Measurements from ENCODE around the gene CDH23. TPM values are rescaled to one million over a fixed set of nuclear protein-coding genes. Genes with fewer than 3 reads are reported as not detected.

The CDH23 gene
- total RNA-seq, 1 donor from 2014 or later = not detected

DNA sequence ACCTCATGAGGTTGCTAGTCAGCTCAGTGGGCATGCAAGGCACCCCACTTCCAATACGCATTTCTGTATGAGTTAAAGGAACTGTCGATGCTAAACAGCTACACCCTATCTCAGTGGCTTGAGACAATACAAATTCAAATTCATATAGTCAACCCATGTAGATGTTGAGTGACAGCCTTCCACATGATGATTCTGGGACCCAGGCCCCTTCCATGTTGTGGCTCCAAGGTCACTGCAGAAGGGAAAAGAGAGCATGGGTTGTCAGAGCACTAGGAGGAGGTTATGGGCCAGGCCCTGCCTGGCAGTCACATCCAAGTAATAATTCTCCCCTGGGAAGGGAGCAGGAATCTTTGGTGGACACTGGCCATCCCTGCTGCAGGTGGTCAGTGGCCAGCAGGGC lies 294.7 kb downstream of the CDH23 start:
- Histone ChIP-seq H3K27me3 (ENCODE audit: control insufficient read depth, insufficient read depth, low read length) (no peaks in the 10 kb centered on the region), H3K4me3 (ENCODE audit: low read depth, low read length) (no peak overlapping the region), H3K36me3 (ENCODE audit: control insufficient read depth, insufficient read depth, low read length) (no peaks in the 10 kb centered on the region)
- DNase-seq (ENCODE audit: low read depth) (no peak), FAIRE-seq (no peak)
- TF ChIP-seq, protein P1, sequence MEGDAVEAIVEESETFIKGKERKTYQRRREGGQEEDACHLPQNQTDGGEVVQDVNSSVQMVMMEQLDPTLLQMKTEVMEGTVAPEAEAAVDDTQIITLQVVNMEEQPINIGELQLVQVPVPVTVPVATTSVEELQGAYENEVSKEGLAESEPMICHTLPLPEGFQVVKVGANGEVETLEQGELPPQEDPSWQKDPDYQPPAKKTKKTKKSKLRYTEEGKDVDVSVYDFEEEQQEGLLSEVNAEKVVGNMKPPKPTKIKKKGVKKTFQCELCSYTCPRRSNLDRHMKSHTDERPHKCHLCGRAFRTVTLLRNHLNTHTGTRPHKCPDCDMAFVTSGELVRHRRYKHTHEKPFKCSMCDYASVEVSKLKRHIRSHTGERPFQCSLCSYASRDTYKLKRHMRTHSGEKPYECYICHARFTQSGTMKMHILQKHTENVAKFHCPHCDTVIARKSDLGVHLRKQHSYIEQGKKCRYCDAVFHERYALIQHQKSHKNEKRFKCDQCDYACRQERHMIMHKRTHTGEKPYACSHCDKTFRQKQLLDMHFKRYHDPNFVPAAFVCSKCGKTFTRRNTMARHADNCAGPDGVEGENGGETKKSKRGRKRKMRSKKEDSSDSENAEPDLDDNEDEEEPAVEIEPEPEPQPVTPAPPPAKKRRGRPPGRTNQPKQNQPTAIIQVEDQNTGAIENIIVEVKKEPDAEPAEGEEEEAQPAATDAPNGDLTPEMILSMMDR (IDR thresholded peaks at IDR 0.05; ENCODE audit: insufficient read depth, low read length, severe bottlenecking) = no peak

DNA sequence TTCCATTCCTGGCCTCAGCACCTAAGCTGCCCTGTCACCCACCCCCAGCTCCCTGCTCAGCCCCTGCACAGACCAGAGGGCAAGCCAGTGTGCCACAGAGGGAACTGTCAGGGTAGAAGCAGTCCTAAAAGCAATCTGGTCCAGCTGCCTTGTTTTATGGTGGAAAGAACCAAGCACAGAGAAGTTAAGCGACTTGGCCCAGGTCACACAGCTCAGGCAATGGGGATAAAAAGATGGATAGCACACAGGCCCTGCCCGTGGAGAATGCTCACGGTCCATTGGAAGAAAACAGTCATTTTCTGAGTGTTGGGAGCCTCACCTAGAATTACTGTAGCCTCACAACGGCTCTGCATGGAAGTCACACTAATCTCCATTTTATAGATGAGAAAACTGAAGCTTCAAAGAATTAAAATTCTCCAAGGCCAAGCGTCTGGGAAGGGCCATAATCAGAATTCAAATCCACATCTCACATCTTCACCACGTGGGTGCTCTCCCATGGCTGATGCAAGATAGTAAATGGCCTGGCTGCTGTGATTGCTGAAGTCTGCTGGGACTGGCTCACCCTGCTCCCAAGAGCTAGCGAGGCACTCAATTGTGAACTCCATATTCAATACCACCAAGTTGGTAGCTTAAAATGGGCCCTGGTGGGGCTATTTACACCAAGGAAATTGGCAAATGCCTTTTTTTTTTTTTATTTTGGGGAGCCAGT lies 296.0 kb downstream of the CDH23 start:
- H3K4me3 ChIP-seq (ENCODE audit: low read depth, low read length) = no peak overlapping the region
- DNase-seq (ENCODE audit: low read depth) (no peak), FAIRE-seq (no peak)
- no peaks in the 10 kb centered on the region for H3K27me3 ChIP-seq (ENCODE audit: control insufficient read depth, insufficient read depth, low read length)
- TF ChIP-seq, protein P1 (IDR thresholded peaks at IDR 0.05; ENCODE audit: insufficient read depth, low read length, severe bottlenecking) = no peak
- no peaks in the 10 kb centered on the region for H3K36me3 ChIP-seq (ENCODE audit: control insufficient read depth, insufficient read depth, low read length)

DNA sequence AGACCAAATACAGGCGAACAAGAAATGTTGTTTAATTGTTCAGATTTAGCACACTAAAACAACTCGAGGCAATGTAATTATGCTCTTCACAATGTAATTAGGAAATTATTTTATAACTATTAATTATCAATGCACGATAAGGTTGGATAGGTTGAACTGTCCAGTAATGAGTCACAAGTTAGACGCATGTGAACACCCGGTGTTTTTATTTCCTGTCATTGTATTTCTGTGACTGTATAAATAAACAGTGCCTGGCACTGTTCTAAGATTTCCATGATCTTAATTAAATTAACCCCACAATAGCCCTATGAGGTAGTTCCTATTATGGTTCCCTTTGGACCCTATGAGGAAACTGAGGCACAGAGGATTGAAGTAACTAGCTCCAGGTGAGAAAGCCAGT lies 296.7 kb downstream of the CDH23 start:
- DNase-seq (ENCODE audit: low read depth) = peak; percentile 33
- Histone ChIP-seq H3K27me3 (ENCODE audit: control insufficient read depth, insufficient read depth, low read length) (no peaks in the 10 kb centered on the region), H3K36me3 (ENCODE audit: control insufficient read depth, insufficient read depth, low read length) (no peaks in the 10 kb centered on the region), H3K4me3 (ENCODE audit: low read depth, low read length) (no peak overlapping the region)
- no peak for FAIRE-seq
- TF ChIP-seq, protein P1 (IDR thresholded peaks at IDR 0.05; ENCODE audit: insufficient read depth, low read length, severe bottlenecking) = no peak

DNA sequence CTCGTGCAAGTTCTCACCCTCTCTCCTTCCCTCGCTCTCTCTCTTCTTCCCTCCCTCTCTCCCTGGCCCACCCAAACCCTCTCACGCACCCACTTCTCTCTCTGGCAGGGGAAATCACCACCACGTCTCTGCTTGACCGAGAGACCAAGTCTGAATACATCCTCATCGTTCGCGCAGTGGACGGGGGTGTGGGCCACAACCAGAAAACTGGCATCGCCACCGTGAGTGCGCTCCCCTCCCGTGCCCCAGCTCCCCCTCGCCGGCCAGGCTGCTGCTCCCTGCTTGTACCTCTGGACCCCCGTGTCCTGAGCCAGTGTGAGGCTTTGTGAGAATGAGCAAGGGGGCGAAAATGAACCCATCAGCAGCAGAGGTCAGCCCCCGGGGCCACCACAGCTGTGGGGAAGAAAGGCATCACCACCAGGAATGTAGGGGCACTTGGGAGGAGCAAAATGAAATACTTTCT lies 297.4 kb downstream of the CDH23 start:
- TF ChIP-seq, protein P1 (IDR thresholded peaks at IDR 0.05; ENCODE audit: insufficient read depth, low read length, severe bottlenecking) = no peak
- FAIRE-seq (no peak), DNase-seq (ENCODE audit: low read depth) (no peak)

DNA sequence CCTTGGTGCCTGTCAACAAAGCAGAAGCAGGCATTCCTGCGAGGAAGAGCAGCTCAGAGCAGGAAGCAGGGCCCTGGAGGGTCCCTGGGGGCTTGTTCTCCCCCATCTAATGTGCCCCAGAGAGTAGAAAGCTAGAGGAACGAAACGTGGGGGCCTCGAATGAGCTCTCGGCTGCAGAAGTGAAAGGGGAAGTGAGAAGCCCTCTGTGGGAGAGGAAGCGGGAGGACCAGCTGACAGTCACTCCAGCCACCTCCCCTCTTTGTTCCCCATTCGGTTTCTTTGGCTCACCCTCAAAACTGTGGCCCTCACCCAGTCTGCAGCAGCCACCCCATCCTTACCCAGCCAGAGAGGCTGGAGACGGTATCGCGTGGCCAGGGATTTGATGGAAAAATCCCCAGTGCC lies 297.8 kb downstream of the CDH23 start:
- Histone ChIP-seq H3K4me3 (ENCODE audit: low read depth, low read length) (no peak overlapping the region), H3K27me3 (ENCODE audit: control insufficient read depth, insufficient read depth, low read length) (no peaks in the 10 kb centered on the region), H3K36me3 (ENCODE audit: control insufficient read depth, insufficient read depth, low read length) (no peaks in the 10 kb centered on the region)
- DNase-seq (ENCODE audit: low read depth) (no peak), FAIRE-seq (no peak)
- TF ChIP-seq, protein P1 (IDR thresholded peaks at IDR 0.05; ENCODE audit: insufficient read depth, low read length, severe bottlenecking) = no peak

More for the DNA sequence above, 297.4 kb downstream of the CDH23 start:
- no peak overlapping the region for H3K4me3 ChIP-seq (ENCODE audit: low read depth, low read length)
- no peaks in the 10 kb centered on the region for H3K27me3 ChIP-seq (ENCODE audit: control insufficient read depth, insufficient read depth, low read length)
- H3K36me3 ChIP-seq (ENCODE audit: control insufficient read depth, insufficient read depth, low read length) = no peaks in the 10 kb centered on the region
